ENCODE measurements around the gene NES.
A peak's percentile ranks its signal among the peaks of the same experiment; 100 is the strongest.

NES gene

DNA sequence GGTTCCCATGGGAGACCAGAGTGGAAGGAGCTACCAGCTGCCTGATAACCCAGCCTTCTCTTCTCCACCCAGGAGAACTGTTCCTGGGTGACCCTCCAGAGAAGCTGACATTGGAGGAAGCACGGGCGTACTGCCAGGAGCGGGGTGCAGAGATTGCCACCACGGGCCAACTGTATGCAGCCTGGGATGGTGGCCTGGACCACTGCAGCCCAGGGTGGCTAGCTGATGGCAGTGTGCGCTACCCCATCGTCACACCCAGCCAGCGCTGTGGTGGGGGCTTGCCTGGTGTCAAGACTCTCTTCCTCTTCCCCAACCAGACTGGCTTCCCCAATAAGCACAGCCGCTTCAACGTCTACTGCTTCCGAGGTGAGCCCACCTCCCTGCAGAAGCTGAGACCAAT is 28.7 kb downstream of the NES start:
- H3K9me3 ChIP-seq (ENCODE audit: insufficient read depth, low read depth, low read length) = no peaks in the 10 kb centered on the region
- no peaks in the 10 kb centered on the region for H3K4me1 ChIP-seq (ENCODE audit: insufficient read depth, low read length)
- no peaks in the 10 kb centered on the region for H3K36me3 ChIP-seq (ENCODE audit: insufficient read depth, low read depth, low read length)
- H3K9ac ChIP-seq (ENCODE audit: low read depth, low read length) = no peak overlapping the region
- H3K27me3 ChIP-seq (ENCODE audit: insufficient read depth, low read length) = peaks cover 91% of the 10 kb centered on the region
- H3K27ac ChIP-seq (ENCODE audit: low read length) = no peak overlapping the region
- no peak overlapping the region for H3K4me3 ChIP-seq (ENCODE audit: low read length)

- Histone ChIP-seq H3K27me3 (ENCODE audit: insufficient read depth, low read length) (peaks cover 94% of the 10 kb centered on the region), H3K36me3 (ENCODE audit: insufficient read depth, low read depth, low read length) (no peaks in the 10 kb centered on the region), H3K4me1 (ENCODE audit: insufficient read depth, low read length) (no peaks in the 10 kb centered on the region), H3K4me3 (ENCODE audit: low read length) (no peak overlapping the region), H3K9ac (ENCODE audit: low read depth, low read length) (no peak overlapping the region), H3K9me3 (ENCODE audit: insufficient read depth, low read depth, low read length) (no peaks in the 10 kb centered on the region), H3K27ac (ENCODE audit: low read length) (no peak overlapping the region)
Observed at GRCh38 chr1:156647351-156647750, 29.9 kb downstream of the NES start.

DNA sequence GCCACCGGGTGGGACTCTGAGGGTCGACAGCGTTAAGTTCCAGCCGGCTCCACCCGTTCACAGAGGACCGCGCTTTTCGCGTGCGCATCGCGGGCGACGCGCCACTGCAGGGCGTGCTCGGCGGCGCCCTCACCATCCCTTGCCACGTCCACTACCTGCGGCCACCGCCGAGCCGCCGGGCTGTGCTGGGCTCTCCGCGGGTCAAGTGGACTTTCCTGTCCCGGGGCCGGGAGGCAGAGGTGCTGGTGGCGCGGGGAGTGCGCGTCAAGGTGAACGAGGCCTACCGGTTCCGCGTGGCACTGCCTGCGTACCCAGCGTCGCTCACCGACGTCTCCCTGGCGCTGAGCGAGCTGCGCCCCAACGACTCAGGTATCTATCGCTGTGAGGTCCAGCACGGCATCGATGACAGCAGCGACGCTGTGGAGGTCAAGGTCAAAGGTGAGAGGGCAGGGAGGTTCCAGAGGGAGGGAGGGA is 30.4 kb downstream of the NES start:
- no peaks in the 10 kb centered on the region for H3K36me3 ChIP-seq (ENCODE audit: insufficient read depth, low read depth, low read length)
- H3K4me3 ChIP-seq (ENCODE audit: low read length) = no peak overlapping the region

GRCh38 chr1:156645666-156646065 is 31.5 kb downstream of the NES start:
- Histone ChIP-seq H3K9ac (ENCODE audit: low read depth, low read length) (no peak overlapping the region), H3K4me1 (ENCODE audit: insufficient read depth, low read length) (no peaks in the 10 kb centered on the region), H3K27me3 (ENCODE audit: insufficient read depth, low read length) (peaks cover 93% of the 10 kb centered on the region), H3K27ac (ENCODE audit: low read length) (no peak overlapping the region), H3K36me3 (ENCODE audit: insufficient read depth, low read depth, low read length) (no peaks in the 10 kb centered on the region), H3K4me3 (ENCODE audit: low read length) (no peak overlapping the region), H3K9me3 (ENCODE audit: insufficient read depth, low read depth, low read length) (no peaks in the 10 kb centered on the region)

More for the DNA sequence above, 30.4 kb downstream of the NES start:
- no peaks in the 10 kb centered on the region for H3K4me1 ChIP-seq (ENCODE audit: insufficient read depth, low read length)
- H3K9me3 ChIP-seq (ENCODE audit: insufficient read depth, low read depth, low read length) = no peaks in the 10 kb centered on the region
- peaks cover 93% of the 10 kb centered on the region for H3K27me3 ChIP-seq (ENCODE audit: insufficient read depth, low read length)
- no peak overlapping the region for H3K27ac ChIP-seq (ENCODE audit: low read length)
- H3K9ac ChIP-seq (ENCODE audit: low read depth, low read length) = no peak overlapping the region

- H3K4me3 ChIP-seq (ENCODE audit: low read length) = no peak overlapping the region
- no peak overlapping the region for H3K9ac ChIP-seq (ENCODE audit: low read depth, low read length)
- H3K36me3 ChIP-seq (ENCODE audit: insufficient read depth, low read depth, low read length) = no peaks in the 10 kb centered on the region
Observed at GRCh38 chr1:156645056-156645455, 32.2 kb downstream of the NES start.

DNA sequence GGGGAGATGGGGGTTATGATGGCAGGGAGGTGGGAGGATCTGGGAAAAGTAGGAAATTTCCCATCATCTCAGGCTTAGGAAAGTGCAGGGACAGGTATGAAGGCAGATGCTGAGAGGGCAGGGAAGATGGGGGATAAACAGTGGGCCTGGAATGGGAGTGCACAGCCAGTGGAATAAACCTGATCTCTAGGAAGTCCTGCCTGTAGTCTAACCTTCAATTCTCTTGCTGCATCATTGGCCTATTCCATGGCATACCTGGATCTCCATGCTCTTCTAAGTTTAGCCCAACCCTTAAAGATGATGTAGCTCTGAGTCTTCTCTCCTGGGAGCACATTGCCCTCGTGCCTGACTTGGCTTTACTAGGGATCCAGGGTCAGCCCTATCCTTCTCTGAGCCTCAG is 32.6 kb downstream of the NES start:
- H3K27ac ChIP-seq (ENCODE audit: low read length) = no peak overlapping the region
- no peaks in the 10 kb centered on the region for H3K9me3 ChIP-seq (ENCODE audit: insufficient read depth, low read depth, low read length)
- H3K4me1 ChIP-seq (ENCODE audit: insufficient read depth, low read length) = no peaks in the 10 kb centered on the region
- no peaks in the 10 kb centered on the region for H3K36me3 ChIP-seq (ENCODE audit: insufficient read depth, low read depth, low read length)
- H3K9ac ChIP-seq (ENCODE audit: low read depth, low read length) = no peak overlapping the region
- H3K27me3 ChIP-seq (ENCODE audit: insufficient read depth, low read length) = peaks cover 93% of the 10 kb centered on the region
- H3K4me3 ChIP-seq (ENCODE audit: low read length) = no peak overlapping the region

More at GRCh38 chr1:156645056-156645455, 32.2 kb downstream of the NES start:
- H3K27ac ChIP-seq (ENCODE audit: low read length) = no peak overlapping the region
- no peaks in the 10 kb centered on the region for H3K9me3 ChIP-seq (ENCODE audit: insufficient read depth, low read depth, low read length)
- no peaks in the 10 kb centered on the region for H3K4me1 ChIP-seq (ENCODE audit: insufficient read depth, low read length)
- peaks cover 93% of the 10 kb centered on the region for H3K27me3 ChIP-seq (ENCODE audit: insufficient read depth, low read length)

DNA sequence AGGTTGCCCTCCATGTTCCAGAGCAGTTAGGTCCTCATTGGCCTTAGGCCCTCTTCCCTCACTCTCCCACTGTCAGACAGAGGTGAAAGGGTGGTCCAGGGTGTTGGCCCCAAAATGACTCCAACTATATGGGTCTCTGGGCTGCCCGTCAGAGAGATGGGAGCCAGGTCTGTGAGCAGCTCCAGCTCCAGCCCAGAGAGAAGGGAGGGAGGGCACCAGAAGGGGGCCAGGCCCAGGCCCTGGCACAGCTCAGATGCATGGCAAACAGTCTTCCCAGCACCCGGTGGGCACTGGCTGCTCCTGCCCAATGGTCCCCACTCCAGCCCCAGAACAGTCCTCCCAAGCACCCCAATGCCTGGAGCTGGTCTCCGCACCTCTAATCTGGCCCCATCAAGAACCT is 33.1 kb downstream of the NES start:
- Histone ChIP-seq H3K27ac (ENCODE audit: low read length) (no peak overlapping the region), H3K27me3 (ENCODE audit: insufficient read depth, low read length) (peaks cover 93% of the 10 kb centered on the region), H3K9ac (ENCODE audit: low read depth, low read length) (no peak overlapping the region)

GRCh38 chr1:156643778-156644092 is 33.5 kb downstream of the NES start:
- no peak overlapping the region for H3K4me3 ChIP-seq (ENCODE audit: low read length)
- H3K27me3 ChIP-seq (ENCODE audit: insufficient read depth, low read length) = peaks cover 93% of the 10 kb centered on the region
- H3K9me3 ChIP-seq (ENCODE audit: insufficient read depth, low read depth, low read length) = no peaks in the 10 kb centered on the region
- no peaks in the 10 kb centered on the region for H3K36me3 ChIP-seq (ENCODE audit: insufficient read depth, low read depth, low read length)
- no peak overlapping the region for H3K9ac ChIP-seq (ENCODE audit: low read depth, low read length)
- H3K27ac ChIP-seq (ENCODE audit: low read length) = no peak overlapping the region
- H3K4me1 ChIP-seq (ENCODE audit: insufficient read depth, low read length) = no peaks in the 10 kb centered on the region

More for the DNA sequence above, 33.1 kb downstream of the NES start:
- no peak overlapping the region for H3K4me3 ChIP-seq (ENCODE audit: low read length)
- no peaks in the 10 kb centered on the region for H3K4me1 ChIP-seq (ENCODE audit: insufficient read depth, low read length)
- no peaks in the 10 kb centered on the region for H3K36me3 ChIP-seq (ENCODE audit: insufficient read depth, low read depth, low read length)
- H3K9me3 ChIP-seq (ENCODE audit: insufficient read depth, low read depth, low read length) = no peaks in the 10 kb centered on the region

- Histone ChIP-seq H3K36me3 (ENCODE audit: insufficient read depth, low read depth, low read length) (no peaks in the 10 kb centered on the region), H3K9me3 (ENCODE audit: insufficient read depth, low read depth, low read length) (no peaks in the 10 kb centered on the region), H3K27ac (ENCODE audit: low read length) (no peak overlapping the region), H3K4me1 (ENCODE audit: insufficient read depth, low read length) (no peaks in the 10 kb centered on the region), H3K9ac (ENCODE audit: low read depth, low read length) (no peak overlapping the region), H3K27me3 (ENCODE audit: insufficient read depth, low read length) (peaks cover 93% of the 10 kb centered on the region), H3K4me3 (ENCODE audit: low read length) (no peak overlapping the region; the same call in 1 of the 2 replicates)
Observed at GRCh38 chr1:156643049-156643777, 34.0 kb downstream of the NES start.

- H3K36me3 ChIP-seq (ENCODE audit: insufficient read depth, low read depth, low read length) = no peaks in the 10 kb centered on the region
- H3K4me3 ChIP-seq (ENCODE audit: low read length) = peak overlapping the region; percentile 77
- H3K27me3 ChIP-seq (ENCODE audit: insufficient read depth, low read length) = peaks cover 96% of the 10 kb centered on the region
- H3K4me1 ChIP-seq (ENCODE audit: insufficient read depth, low read length) = no peaks in the 10 kb centered on the region
- H3K9ac ChIP-seq (ENCODE audit: low read depth, low read length) = no peak overlapping the region
- no peak overlapping the region for H3K27ac ChIP-seq (ENCODE audit: low read length)
- no peaks in the 10 kb centered on the region for H3K9me3 ChIP-seq (ENCODE audit: insufficient read depth, low read depth, low read length)
Observed at GRCh38 chr1:156642265-156643048, 34.8 kb downstream of the NES start.

DNA sequence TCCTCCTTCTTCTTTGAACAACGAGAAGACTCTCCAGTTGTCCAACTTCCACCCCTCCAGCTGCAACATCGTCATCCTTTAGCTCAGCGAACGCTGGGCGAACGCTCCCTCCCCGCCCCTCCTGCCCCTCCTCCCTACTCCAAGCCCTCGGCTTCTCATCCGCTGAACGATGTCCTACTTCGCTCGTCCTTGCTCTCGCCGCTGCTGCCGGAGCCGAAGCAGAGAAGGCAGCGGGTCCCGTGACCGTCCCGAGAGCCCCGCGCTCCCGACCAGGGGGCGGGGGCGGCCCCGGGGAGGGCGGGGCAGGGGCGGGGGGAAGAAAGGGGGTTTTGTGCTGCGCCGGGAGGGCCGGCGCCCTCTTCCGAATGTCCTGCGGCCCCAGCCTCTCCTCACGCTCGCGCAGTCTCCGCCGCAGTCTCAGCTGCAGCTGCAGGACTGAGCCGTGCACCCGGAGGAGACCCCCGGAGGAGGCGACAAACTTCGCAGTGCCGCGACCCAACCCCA is 35.4 kb downstream of the NES start, which contains the start of gene BCAN:
TSS of gene BCAN (plus strand) at position 357 of the 504 bp plus-strand sequence. CDS start 3,938 bp downstream, outside the sequence.
- Histone ChIP-seq H3K27me3 (ENCODE audit: insufficient read depth, low read length) (peaks cover 97% of the 10 kb centered on the region), H3K9me3 (ENCODE audit: insufficient read depth, low read depth, low read length) (no peaks in the 10 kb centered on the region), H3K9ac (ENCODE audit: low read depth, low read length) (no peak within 1 kb of the TSS; the same call in 1 of the 2 replicates), H3K27ac (ENCODE audit: low read length) (no peak within 1 kb of the TSS), H3K36me3 (ENCODE audit: insufficient read depth, low read depth, low read length) (no peaks in the 10 kb centered on the region), H3K4me1 (ENCODE audit: insufficient read depth, low read length) (no peaks in the 10 kb centered on the region), H3K4me3 (ENCODE audit: low read length) (peak within 1 kb of the TSS; percentile 77)
